ENCODE results near the gene PSMC3IP. TPM values are rescaled to one million over a fixed set of nuclear protein-coding genes. Genes with fewer than 3 reads are reported as not detected.
"Not testable (repeated sequence)": the region's sequence is repeated elsewhere in the genome, so short reads cannot be mapped to it uniquely, and the experiment has no call there.

PSMC3IP gene
- total RNA-seq, 2 experiments from 2014 or later, result 19.2 to 21.8 TPM

DNA sequence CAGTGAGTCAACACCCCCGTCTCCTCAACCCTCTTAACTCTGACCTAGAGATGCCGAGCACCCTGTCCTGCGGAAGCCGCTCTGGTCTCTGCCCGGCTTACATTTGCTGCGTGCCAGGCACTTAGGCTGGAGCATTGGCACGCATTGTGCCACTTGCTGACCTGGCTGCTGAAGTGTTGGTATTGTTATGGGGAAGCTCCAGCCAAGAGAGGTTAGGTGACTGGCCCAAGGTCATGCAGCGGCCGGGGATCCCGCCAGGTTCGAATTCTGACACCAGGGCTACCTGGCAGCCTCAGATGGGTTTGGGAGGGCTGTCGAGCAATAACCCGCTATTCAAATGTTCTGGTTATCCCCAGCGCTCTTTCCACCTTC is 29.8 kb downstream of the PSMC3IP start:
- no peak for ATAC-seq
- POLR2A ChIA-PET, result interaction anchor here (0.6 kb wide), 1 partner anchor 185 kb away, joined by 6 read pairs; no protein-coding TSS in a partner anchor
- no peak for DNase-seq
- CTCF ChIA-PET, result interaction anchor here (1.0 to 2.1 kb wide), 8 partner anchors 10 to 381 kb away, joined by 3 to 15 read pairs (median 4); partner anchors contain the start of genes NAGLU, PSMC3IP and STAT3
- H3K9me3 Mint-ChIP-seq (ENCODE audit: insufficient read depth), result no peaks in the 10 kb centered on the region
- H3K27me3 Mint-ChIP-seq (ENCODE audit: low read depth), result no peaks in the 10 kb centered on the region
- no peak overlapping the region for H3K27ac Mint-ChIP-seq
- H3K36me3 Mint-ChIP-seq (ENCODE audit: low read depth), result peaks cover 6% of the 10 kb centered on the region
- H3K4me3 Mint-ChIP-seq, result peak overlapping the region; percentile 22
- H3K4me1 Mint-ChIP-seq (ENCODE audit: low read depth), result peaks cover 20% of the 10 kb centered on the region

DNA sequence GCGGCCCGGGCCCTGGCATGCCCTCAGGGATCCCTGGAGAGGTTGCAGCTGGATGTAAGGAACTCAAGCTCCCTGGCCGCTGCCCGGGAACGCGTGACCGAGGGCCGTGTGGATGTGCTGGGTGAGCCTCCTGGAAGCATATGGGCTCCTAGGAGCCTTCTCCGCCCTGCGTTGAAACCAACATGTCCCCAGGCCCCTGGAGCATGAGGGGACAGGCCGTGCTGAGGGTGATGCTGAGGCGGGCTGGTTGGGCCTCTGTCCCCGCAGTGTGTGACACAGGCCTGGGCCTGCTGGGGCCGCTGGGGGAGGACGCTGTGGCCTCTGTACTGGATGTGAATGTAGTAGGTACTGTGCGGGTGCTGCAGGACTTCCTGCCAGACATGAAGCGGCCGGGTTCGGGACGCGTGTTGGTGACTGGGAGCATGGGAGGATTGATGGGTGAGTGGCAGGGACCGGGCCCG is 30.5 kb downstream of the PSMC3IP start:
- Mint-ChIP-seq H3K4me3 (no peak overlapping the region), H3K9me3 (ENCODE audit: insufficient read depth) (no peaks in the 10 kb centered on the region), H3K36me3 (ENCODE audit: low read depth) (peaks cover 6% of the 10 kb centered on the region), H3K27me3 (ENCODE audit: low read depth) (no peaks in the 10 kb centered on the region), H3K4me1 (ENCODE audit: low read depth) (peaks cover 18% of the 10 kb centered on the region), H3K27ac (peak overlapping the region; percentile 6)
- no peak for ATAC-seq
- ChIA-PET POLR2A (no interaction called here), CTCF (interaction anchor here (2.1 kb wide), 1 partner anchor 31 kb away, joined by 15 read pairs; the partner anchor contains the start of gene PSMC3IP)
- no peak for DNase-seq

DNA sequence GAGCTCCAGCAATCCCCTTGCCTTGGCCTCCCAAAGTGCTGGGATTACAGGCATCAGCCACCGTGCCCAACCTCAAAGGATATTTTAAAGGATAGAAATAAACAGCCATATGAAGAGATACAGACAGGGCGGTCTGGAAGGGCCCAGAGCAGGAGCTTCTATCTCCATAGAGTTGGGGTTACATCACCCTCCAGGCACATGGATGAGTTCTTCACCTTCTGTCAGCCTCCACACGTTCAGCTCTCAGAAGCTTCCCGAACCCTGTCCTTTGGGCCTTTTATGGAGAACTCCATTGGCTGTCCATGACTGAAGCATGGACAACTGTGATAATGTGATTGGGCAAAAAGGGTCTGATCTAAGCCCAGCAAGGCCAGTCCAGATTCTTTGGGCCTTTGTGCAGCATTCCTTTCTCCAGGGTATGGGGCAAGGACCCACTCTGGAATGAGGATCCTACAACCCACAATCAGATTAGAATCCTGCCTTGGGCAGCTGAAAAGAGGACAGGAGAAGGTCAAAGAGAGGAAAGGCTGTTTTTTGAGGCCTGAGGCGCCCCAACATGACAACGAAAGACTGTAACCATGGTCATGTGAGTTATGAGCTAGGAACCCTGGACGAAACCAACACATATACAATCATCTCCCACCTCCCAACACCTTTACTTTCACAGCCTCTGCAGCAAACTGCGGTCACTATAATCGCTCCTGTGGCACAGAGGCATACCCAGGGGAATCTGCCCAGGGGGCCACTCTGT is 31.6 kb downstream of the PSMC3IP start:
- H3K9me3 Mint-ChIP-seq (ENCODE audit: insufficient read depth); H3K4me3 Mint-ChIP-seq; ATAC-seq; H3K27ac Mint-ChIP-seq; CTCF ChIA-PET; H3K27me3 Mint-ChIP-seq (ENCODE audit: low read depth); H3K36me3 Mint-ChIP-seq (ENCODE audit: low read depth); DNase-seq: not testable (repeated sequence)
- H3K4me1 Mint-ChIP-seq (ENCODE audit: low read depth), result peaks cover 27% of the 10 kb centered on the region
- POLR2A ChIA-PET, result interaction anchor here (1.4 kb wide), 1 partner anchor 10 kb away, joined by 4 read pairs; the partner anchor contains the start of gene NAGLU

DNA sequence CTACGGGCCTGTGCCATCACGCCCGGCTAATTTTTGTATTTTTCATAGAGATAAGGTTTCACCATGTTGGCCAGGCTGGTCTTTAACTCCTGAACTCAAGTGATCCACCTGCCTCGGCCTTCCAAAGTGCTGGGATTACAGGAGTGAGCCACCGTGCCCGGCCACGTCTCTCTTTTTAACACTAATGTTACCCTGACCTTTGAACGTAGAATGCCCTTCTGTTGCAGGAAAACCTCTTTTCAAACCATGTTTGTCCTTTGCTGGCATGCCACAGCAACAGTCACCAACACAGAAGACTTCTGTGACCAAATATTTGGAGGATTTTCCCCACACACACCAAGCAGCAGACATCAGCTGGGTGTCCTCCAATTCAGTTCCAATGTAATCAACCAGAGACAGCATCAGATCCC is 32.6 kb downstream of the PSMC3IP start:
- no peaks in the 10 kb centered on the region for H3K9me3 Mint-ChIP-seq (ENCODE audit: insufficient read depth)
- H3K4me1 Mint-ChIP-seq (ENCODE audit: low read depth), result peaks cover 34% of the 10 kb centered on the region
- peaks cover 13% of the 10 kb centered on the region for H3K36me3 Mint-ChIP-seq (ENCODE audit: low read depth)
- no peak for ATAC-seq
- ChIA-PET POLR2A (no interaction called here), CTCF (interaction anchor here (0.7 kb wide), 1 partner anchor 9 kb away, joined by 3 read pairs; the partner anchor contains the start of gene NAGLU)
- H3K27me3 Mint-ChIP-seq (ENCODE audit: low read depth), result no peaks in the 10 kb centered on the region
- no peak overlapping the region for H3K4me3 Mint-ChIP-seq
- no peak overlapping the region for H3K27ac Mint-ChIP-seq
- no peak for DNase-seq

DNA sequence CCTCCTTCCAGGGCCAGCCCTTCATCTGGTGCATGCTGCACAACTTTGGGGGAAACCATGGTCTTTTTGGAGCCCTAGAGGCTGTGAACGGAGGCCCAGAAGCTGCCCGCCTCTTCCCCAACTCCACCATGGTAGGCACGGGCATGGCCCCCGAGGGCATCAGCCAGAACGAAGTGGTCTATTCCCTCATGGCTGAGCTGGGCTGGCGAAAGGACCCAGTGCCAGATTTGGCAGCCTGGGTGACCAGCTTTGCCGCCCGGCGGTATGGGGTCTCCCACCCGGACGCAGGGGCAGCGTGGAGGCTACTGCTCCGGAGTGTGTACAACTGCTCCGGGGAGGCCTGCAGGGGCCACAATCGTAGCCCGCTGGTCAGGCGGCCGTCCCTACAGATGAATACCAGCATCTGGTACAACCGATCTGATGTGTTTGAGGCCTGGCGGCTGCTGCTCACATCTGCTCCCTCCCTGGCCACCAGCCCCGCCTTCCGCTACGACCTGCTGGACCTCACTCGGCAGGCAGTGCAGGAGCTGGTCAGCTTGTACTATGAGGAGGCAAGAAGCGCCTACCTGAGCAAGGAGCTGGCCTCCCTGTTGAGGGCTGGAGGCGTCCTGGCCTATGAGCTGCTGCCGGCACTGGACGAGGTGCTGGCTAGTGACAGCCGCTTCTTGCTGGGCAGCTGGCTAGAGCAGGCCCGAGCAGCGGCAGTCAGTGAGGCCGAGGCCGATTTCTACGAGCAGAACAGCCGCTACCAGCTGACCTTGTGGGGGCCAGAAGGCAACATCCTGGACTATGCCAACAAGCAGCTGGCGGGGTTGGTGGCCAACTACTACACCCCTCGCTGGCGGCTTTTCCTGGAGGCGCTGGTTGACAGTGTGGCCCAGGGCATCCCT is 34.1 kb downstream of the PSMC3IP start:
- CTCF ChIA-PET, result no interaction called here
- Mint-ChIP-seq H3K36me3 (ENCODE audit: low read depth) (peaks cover 21% of the 10 kb centered on the region), H3K4me1 (ENCODE audit: low read depth) (peaks cover 34% of the 10 kb centered on the region), H3K4me3 (no peak overlapping the region), H3K9me3 (ENCODE audit: insufficient read depth) (no peaks in the 10 kb centered on the region), H3K27me3 (ENCODE audit: low read depth) (no peaks in the 10 kb centered on the region), H3K27ac (no peak overlapping the region)
- DNase-seq (no peak), ATAC-seq (no peak)
- POLR2A ChIA-PET, result interaction anchor here (0.8 to 1.0 kb wide), 2 partner anchors 16 to 24 kb away, joined by 4 read pairs; no protein-coding TSS in a partner anchor

DNA sequence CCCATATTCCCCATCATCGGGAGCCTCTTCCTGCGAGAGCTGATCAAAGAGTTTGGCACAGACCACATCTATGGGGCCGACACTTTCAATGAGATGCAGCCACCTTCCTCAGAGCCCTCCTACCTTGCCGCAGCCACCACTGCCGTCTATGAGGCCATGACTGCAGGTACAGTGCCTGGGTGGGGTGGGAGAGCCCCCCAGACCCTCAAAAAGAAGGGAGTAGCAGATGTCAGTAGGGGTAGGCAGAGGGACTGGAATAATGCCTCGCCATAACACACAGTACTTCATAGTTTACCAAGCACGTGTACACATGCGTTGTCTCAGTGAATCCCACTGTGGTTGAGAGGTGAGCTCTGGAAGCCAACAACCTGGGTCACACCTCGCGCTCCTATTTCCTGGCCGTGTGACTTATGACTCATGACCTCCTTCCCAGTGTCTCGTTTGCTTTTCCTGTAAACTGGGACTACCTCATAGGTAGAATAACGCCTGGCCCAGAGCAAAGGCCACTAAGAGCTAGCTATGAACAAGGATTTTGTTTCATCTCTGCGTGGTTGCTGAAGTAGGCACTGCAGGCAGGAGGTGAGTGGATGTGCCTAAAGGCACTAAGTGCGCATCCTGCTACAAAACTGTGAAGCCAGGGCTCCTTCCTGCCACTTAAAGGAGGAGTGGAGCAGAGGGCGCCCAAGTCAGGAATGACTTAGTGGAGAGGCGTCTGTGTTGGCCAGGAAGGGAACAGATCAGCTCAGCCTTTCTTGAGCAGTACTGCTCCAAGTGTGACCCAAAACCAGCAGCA is 36.3 kb downstream of the PSMC3IP start:
- CTCF ChIA-PET, result interaction anchor here (1.0 to 2.7 kb wide), 6 partner anchors 10 to 135 kb away, joined by 3 to 15 read pairs (median 4); no protein-coding TSS in a partner anchor
- Mint-ChIP-seq H3K27ac (peak overlapping the region; percentile 77), H3K4me3 (peak overlapping the region; percentile 39), H3K9me3 (ENCODE audit: insufficient read depth) (no peaks in the 10 kb centered on the region), H3K36me3 (ENCODE audit: low read depth) (peaks cover 23% of the 10 kb centered on the region), H3K27me3 (ENCODE audit: low read depth) (no peaks in the 10 kb centered on the region), H3K4me1 (ENCODE audit: low read depth) (peaks cover 48% of the 10 kb centered on the region)
- peak; percentile 63 for DNase-seq
- ATAC-seq, result peak; percentile 46
- POLR2A ChIA-PET, result interaction anchor here (1.2 to 1.5 kb wide), 4 partner anchors 10 to 30 kb away, joined by 3 to 8 read pairs (median 6); no protein-coding TSS in a partner anchor

DNA sequence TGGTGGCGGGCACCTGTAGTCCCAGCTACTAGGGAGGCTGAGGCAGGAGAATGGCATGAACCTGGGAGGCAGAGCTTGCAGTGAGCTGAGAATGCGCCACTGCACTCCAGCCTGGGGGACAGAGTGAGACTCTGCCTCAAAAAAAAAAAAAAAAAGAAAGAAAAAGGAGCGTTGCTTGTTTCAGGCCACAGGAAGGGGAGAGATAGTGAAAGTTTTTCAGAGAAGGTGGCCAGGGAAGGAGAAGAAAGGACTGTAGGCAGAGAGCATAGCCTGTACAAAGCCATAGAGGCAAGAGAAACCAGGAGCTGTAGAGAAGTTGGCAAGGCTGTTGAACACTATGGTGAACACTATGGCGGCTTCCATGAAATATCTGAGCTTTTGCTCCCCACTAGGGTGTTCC is 37.0 kb downstream of the PSMC3IP start:
- ChIA-PET POLR2A (interaction anchor here (1.5 kb wide), 1 partner anchor 14 kb away, joined by 8 read pairs; no protein-coding TSS in a partner anchor), CTCF (interaction anchor here (1.0 to 2.7 kb wide), 6 partner anchors 9 to 134 kb away, joined by 3 to 15 read pairs (median 4); no protein-coding TSS in a partner anchor)
- peaks cover 23% of the 10 kb centered on the region for H3K36me3 Mint-ChIP-seq (ENCODE audit: low read depth)
- H3K27ac Mint-ChIP-seq, result peak overlapping the region; percentile 77
- ATAC-seq, result peak; percentile 7
- not testable (repeated sequence) for DNase-seq; H3K27me3 Mint-ChIP-seq (ENCODE audit: low read depth); H3K9me3 Mint-ChIP-seq (ENCODE audit: insufficient read depth)
- H3K4me3 Mint-ChIP-seq, result peak overlapping the region; percentile 39
- H3K4me1 Mint-ChIP-seq (ENCODE audit: low read depth), result peaks cover 52% of the 10 kb centered on the region

DNA sequence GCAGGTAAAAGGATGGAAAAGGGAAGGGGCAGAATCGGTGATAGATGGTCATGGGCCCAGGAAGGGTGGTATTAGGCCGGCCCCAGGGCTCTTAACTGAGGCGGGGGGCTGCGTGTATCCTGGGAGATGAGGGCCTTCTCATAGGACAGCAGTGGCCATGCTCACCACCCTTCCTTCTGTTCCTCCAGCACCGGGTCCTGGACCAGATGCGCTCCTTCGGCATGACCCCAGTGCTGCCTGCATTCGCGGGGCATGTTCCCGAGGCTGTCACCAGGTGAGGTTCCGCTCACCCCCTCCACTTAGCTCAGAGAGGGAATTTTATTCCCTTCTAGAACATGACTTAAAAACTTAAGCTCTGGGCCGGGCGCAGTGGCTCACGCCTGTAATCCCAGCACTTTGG is 39.0 kb downstream of the PSMC3IP start:
- CTCF ChIA-PET, result interaction anchor here (0.8 to 3.9 kb wide), 4 partner anchors 8 to 132 kb away, joined by 3 to 15 read pairs (median 4); no protein-coding TSS in a partner anchor

DNA sequence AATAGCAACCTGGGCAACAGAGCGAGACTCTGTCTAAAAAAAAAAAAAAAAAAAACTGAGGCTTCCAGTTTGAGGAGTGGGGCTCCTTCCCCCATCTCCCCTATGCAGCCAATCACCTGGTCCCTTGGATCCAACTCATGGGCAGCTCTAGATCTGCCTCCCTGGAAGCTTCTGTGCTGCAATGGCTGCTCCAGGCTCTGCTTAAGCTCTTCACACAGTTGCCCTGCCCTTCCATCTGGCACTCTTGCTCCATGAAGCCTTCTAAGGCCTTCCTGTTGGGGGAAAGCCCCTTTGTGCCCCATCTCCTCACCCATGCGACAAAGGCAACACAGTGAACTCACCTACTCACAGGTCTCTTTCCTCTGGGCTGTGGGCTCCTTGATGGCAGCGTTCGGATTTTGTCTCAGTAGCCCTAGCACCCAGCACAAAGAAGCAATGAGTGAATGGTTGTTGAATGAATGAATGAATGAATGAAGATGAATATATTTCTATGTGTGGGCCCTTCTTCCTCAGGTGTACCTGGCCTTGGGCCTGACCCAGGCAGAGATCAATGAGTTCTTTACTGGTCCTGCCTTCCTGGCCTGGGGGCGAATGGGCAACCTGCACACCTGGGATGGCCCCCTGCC is 39.6 kb downstream of the PSMC3IP start:
- ChIA-PET POLR2A (no interaction called here), CTCF (interaction anchor here (0.8 to 3.9 kb wide), 4 partner anchors 8 to 132 kb away, joined by 3 to 15 read pairs (median 4); no protein-coding TSS in a partner anchor)
- Mint-ChIP-seq H3K9me3 (ENCODE audit: insufficient read depth) (no peaks in the 10 kb centered on the region), H3K27ac (peak overlapping the region; percentile 66), H3K27me3 (ENCODE audit: low read depth) (peaks cover 7% of the 10 kb centered on the region), H3K4me1 (ENCODE audit: low read depth) (peaks cover 58% of the 10 kb centered on the region), H3K36me3 (ENCODE audit: low read depth) (peaks cover 21% of the 10 kb centered on the region), H3K4me3 (peak overlapping the region; percentile 37)
- DNase-seq (no peak), ATAC-seq (no peak)

More for the DNA sequence above, 39.0 kb downstream of the PSMC3IP start:
- peaks cover 4% of the 10 kb centered on the region for H3K27me3 Mint-ChIP-seq (ENCODE audit: low read depth)
- H3K9me3 Mint-ChIP-seq (ENCODE audit: insufficient read depth), result no peaks in the 10 kb centered on the region
- no peak overlapping the region for H3K4me3 Mint-ChIP-seq
- peaks cover 23% of the 10 kb centered on the region for H3K36me3 Mint-ChIP-seq (ENCODE audit: low read depth)
- no peak overlapping the region for H3K27ac Mint-ChIP-seq
- no peak for ATAC-seq
- H3K4me1 Mint-ChIP-seq (ENCODE audit: low read depth), result peaks cover 56% of the 10 kb centered on the region
- POLR2A ChIA-PET, result no interaction called here
- DNase-seq, result no peak

DNA sequence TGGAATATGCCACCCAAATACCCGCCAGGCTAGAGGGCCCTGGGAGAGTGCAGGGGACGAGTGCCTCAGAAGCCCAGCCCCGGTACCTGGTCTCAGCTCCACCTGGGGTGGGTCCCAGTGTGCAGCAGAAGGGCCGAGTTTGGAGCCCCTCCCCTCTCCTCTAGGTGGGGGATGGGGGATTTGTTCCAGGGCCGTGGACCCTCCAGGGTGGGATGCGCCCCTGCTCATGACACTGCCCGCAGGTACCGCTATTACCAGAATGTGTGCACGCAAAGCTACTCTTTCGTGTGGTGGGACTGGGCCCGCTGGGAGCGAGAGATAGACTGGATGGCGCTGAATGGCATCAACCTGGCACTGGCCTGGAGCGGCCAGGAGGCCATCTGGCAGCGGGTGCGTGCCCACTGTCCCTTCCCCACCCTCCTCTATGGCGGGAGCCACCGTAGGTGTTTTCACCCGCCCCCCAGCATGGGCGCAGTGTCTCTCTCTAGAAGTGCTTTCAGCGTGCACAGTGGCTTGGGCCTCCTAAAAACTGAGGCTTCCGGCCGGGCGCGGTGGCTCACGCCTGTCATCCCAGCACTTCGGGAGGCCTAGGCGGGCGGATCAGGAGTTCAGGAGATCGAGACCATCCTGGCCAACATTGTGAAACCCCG is 40.2 kb downstream of the PSMC3IP start:
- Mint-ChIP-seq H3K4me3 (peak overlapping the region; percentile 87), H3K27ac (peak overlapping the region; percentile 87), H3K4me1 (ENCODE audit: low read depth) (peaks cover 58% of the 10 kb centered on the region), H3K27me3 (ENCODE audit: low read depth) (peaks cover 7% of the 10 kb centered on the region), H3K36me3 (ENCODE audit: low read depth) (peaks cover 18% of the 10 kb centered on the region), H3K9me3 (ENCODE audit: insufficient read depth) (no peaks in the 10 kb centered on the region)
- DNase-seq (no peak), ATAC-seq (no peak)
- CTCF ChIA-PET, result interaction anchor here (0.9 to 3.9 kb wide), 5 partner anchors 11 to 215 kb away, joined by 3 to 23 read pairs (median 4); partner anchors contain the start of gene PSMC3IP
- POLR2A ChIA-PET, result interaction anchor here (1.3 to 2.0 kb wide), 2 partner anchors 17 to 30 kb away, joined by 3 to 8 read pairs; no protein-coding TSS in a partner anchor
